Superior temporal gyrus (tissue), 1 donor: ENCODE measurements around the gene GHRL.

Experiments used
- DNase-seq: peaks from one replicate; pipeline ENCODE4 v3.0.0-alpha.2; 2016; ENCODE audit errors: extremely low spot score

GHRL gene, protein sequence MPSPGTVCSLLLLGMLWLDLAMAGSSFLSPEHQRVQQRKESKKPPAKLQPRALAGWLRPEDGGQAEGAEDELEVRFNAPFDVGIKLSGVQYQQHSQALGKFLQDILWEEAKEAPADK

DNA sequence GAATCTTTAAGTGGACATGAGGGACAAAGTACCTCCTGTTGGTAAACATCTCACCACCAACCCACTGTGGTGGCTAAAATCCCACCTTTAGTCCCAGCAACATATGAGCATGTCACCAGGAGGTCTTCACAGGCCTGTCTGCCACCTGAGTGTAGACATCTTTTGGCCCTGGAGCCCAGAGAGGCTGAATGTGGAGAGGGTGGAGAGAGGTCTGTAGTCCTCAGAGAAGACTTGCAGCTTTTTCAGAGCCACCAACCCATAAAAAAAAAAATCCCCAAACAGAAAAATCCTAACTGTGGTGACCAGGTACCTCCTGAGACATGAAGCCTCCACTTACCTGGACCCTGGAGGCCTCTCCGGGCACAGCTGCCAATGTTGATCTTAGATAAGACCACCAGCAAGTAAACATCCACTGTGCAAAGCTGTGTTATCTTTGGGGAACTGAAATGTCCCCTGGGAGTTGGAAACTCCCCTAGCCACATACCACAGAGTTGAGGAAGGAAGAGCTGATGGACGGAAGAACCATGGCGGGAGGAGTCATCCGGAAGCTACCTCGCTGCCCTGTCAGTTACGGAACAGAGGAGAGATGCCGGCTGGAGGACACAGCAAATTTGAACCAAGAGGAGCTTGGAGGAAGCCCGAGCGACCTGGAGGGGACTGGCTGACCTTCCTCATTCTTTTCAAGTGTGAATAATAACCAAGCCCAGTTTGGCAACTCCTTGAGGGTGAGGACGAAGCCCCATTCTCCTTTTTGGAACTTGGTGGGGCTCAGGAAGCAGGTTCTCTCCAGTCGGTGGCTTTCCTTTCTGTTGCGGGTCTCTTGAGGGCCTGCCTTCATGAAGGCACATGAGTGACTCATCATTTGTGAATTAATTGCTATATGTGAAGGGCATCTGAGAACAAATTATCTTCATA lies at the start of gene GHRL:
GHRL (minus strand) TSS at position 443 of the 915 bp plus-strand sequence. CDS start 2,767 bp downstream, outside the sequence.
- DNase-seq, result no peak

DNA sequence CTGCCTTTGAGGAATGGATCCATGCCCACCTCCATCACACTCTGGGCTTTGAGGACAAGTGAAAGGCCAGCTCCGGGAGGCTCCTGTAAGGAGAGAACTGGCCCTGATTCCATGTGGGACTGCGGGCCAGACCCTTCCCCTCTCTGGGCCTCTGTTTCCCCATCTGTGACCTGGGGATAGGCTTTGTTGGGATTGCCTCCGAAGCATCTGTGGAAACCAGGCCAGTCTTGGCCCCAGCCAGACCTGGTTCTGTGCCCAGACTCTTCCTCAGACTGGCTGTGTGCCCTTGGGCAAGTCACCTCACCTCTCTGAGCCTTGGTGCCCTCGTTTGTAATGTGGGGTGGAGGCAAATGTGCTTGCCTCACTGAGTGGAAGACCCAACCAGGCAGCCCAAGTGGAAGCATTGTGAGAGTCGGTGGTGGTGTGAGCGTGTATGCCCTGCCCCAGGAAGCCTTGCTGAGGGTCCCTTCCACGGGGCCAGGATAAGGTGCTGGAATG lies 49.2 kb upstream of the GHRL start:
- no peak for DNase-seq

DNA sequence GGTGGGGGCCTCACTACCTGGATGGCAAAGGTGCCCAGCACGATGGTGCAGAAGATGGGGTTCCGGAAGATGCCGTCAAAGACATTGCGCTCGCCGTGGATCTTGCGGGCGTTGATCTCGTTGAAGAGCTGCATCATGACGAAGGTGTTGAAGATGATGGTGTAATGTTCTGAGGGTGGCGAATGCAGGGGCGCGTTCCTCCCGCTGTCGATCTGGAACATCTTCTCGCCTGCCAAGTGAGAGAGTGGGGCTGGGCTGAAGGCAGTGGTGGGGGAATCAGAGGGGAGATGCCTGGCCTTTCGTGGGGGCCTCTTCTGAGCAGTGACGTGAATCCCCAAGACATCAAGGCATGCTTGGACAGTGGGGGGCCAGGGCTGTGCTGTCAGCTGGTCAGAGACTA lies 47.7 kb upstream of the GHRL start:
- DNase-seq, result no peak

DNA sequence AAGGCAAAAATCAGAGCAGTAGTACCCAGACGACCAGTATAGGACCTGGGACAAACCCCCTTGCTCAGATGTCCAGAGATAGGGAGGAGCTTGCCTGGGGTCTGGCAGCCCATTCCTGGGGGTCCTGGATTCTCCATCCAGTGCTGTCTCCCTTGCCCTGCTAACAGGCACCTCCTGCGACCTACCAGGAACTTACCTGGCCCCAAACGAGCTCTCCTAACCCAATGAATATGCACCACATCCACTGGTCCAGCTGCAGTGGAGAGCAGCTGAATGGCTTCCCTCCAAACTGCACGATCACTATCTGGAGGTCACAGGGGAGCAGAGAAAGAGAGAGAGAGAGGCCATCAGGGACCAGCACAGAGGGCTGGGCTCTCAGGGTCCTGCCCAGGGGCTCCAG lies 47.3 kb upstream of the GHRL start:
- DNase-seq, result no peak

DNA sequence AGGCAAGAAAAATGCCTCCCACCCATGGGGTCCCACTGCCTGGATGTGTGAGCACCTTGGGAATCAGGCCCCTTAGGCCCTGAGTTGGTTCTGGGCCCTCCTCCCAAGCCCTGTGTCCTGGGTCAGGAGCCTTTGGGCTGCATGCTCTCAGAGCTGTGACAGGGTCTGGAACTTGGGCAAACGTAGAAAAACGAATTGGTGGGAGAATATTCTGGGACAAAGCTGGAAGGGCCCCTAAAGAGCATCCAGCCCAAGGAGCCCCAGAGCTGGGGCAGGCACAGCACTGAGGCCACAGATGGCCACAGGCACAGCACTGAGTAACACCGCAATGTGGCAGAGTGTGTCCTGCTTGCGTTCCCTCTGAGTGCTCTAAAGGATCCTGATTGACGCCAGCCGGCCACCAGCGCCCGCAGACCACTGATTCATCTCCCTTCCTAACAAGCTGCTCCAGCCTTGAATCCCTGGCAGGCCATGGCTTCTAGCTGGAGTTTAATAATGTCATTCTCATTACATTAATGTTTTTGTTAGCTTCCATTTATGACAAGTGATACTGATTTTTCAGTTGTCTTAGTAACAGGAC lies 46.7 kb upstream of the GHRL start:
- no peak for DNase-seq

DNA sequence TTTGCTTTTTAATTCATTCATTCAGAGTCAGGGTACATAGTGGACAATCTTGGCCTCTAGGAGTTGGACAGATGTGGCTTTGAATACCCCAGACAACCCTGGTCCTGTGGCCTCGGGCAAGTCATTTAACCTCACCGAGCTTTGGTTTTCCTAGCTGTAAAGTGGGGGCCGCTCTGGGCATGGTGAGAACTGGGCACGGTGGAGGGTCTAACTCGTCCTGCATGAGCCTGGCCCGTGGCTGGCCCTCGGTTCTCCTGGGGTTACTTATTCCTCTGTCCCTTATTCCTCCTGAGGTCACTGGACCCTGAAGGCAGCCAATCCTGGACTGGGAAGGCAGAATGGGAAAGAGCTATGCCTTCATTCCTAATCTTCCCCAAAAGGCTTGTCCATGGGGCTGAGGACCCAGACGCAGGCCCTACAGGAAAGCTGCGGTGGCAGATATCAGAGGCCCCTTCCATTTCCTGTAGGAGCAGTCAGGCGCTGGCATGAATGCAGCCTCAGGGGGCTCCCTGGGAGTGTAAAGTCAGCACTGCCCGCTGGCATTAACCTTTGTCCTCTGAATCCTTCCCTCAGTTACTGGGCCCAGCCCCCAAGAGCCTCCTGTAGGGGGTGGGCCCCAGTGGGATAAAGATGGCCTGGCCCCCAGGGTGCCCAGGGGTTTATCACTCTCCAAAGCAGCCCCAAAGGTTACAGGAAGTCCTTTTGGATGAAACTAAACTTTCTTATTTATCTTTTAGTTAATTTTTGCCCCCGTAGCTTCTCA lies 46.0 kb upstream of the GHRL start:
- DNase-seq, result no peak

DNA sequence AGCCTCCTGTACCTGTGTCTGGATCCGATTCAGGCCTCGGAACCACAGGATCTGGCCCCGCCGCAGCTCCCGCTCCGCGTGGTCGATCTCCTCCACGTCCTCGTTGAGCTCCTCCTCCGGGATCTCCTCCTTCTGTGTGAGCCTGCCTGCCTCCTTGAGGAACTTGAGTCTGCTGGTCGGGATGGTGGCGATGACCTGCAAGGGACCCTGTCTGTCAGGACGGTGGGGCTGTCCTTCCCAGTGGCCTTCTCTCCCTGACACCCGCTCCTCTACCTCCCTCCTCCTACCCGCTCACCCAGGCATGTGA lies 45.4 kb upstream of the GHRL start:
- no peak for DNase-seq

DNA sequence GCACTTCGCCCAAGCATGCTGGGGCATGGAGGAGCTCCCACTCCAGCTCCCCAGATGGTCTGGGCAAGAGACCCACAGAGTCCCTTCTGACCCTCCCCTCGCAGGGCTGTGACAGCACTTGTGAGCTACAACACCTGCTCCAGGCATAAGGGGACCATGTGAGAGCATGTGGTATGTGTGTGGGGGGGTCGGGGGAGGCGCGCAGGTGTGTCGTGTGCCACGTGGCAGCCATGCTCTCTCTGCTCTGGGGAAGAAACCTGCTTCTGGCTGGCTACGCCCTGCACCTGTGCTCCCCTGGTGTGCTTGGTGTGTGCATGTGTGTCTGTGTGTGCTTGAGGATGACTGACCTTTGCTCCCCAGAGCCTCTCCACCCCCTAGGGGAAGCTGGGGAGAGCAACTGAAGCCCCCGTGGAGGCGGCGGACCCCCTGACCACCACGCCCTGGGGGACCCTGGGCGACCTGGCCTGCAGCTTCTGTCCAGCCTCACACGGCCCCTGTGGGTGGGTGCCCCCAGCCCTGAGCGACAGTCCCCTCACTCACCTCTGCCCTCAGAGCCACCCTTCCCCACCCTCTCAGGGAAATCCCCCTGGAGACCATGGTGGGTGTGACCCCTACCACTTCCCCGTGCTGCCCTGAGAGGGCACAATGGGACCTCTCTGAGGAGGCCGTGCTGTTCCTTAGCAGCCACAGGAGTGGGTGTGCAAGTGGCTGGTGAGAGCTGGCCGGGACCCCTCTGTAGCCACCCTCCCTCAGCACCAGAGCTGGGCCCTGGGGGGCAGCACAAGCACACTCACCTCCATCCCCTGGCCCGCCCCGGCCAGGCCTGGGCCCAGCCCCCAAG lies 44.8 kb upstream of the GHRL start:
- DNase-seq, result no peak

DNA sequence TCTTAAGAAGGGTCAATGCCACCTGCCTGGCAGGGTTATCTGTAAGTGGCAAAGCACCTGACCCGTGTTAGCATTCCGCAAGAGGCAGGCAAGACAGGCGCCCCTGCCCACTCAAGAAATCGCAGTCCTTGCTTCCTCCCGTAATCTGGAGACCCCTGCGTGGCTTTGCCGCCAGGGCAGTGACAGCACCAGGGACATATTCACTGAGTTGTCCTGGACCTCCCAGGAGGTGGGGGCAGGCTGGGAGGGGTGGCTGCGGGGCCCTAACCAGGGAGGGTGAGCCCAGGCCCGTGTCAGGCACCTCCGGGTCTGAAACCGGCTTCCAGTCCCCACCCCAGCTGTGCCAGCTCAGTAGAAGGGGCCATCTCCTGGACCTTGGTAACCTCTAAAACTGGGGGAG lies 44.0 kb upstream of the GHRL start:
- no peak for DNase-seq

DNA sequence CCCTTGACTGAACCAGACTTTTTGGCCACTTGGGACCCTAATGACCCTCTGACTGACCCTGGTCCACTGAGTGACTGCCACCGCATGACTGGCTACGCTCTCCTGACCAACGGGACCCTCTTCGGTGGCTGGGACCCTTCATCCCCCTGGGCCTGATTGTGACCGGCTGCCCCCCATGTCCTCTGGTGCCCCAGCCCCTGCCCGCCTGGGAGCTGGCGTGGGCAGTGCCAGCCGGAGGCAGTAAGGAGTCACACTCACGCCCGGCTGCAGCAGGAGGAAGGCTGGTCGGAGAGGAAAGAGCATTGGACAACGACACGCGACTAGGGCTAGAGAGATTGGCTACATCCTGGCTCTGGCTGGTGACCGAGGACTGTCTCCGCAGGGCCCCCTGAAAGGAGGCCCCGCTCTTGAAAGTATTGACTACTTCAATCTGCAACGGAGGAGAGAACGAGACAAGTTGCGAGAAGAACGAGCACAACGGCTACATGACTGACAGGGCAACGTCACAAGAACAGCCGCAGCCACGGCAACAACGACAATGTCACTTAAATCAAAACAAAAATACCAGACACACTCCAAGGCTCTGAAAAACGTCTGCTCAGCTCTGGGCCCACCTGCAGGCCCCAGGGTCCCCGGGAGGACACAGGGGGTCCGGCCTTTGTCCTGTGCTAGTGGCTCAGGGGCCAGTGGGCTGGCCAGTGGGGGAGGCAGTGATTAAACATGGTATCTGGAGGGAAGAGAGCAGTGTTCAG lies 43.3 kb upstream of the GHRL start:
- no peak for DNase-seq

DNA sequence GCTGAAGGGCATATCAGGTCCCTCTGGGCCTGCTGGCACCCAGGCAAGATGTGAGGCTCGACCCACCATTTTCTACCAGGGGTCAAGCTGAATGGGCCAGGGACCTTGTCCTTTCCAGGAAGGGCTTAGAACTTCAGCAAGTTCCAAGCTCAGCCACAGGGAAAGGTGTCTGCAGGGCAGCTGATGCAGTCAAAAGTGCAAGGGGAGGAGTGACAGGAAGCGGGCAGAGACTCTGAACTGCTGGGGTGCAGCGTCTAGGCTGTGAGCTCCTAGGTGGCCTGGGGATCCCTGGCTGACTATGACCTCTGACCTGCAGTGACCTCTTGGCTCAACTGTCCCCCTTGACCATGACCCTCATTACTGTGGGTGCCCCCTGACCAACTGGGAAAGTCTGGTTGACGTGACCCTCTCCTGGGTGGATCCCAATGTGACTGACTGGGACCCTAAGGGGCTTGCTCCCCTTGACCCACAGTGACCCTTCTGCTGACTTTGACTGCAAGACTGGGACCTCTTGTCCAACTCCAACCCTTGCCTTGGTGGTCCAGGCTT lies 42.5 kb upstream of the GHRL start:
- DNase-seq, result no peak

DNA sequence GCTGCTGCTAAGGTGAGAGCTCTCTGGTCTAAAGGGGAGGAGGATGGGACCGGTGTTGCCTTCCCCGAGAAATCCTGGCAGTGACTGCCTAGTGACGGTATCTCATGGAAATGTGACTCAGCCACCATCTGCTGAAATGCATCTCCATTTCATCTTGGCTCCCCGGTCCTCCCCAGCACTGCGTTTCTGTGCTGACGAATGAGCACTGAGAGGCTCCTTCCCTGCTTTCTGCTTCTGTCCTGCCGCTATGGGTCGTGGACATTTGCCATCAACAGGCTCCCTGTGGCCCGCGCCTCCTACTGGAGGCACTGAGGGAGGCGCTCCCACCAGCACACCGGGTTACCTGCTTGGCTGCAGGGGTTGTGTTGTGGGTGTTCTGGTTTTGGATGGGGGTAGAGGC lies 41.7 kb upstream of the GHRL start:
- DNase-seq, result peak; percentile 67

DNA sequence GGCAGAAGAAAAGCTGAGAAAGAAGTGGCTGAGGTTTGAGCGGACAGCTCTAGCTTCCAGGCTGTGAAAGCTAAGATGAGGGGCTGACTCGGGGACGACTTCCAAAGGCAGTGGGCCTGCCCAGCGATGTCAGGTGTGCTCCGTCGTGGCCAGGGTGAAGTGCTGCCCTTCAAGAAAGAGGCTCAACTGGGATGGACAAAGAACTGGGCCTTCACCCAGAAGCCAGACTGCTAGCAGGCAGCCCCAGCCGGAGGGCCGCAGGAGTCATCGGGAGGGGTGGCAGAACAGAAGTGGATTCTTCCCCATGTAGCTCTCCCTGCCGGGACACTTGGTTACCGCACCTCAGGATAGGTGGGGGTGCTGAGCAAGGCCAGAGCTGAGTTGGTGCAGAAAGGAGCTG lies 41.3 kb upstream of the GHRL start:
- no peak for DNase-seq

DNA sequence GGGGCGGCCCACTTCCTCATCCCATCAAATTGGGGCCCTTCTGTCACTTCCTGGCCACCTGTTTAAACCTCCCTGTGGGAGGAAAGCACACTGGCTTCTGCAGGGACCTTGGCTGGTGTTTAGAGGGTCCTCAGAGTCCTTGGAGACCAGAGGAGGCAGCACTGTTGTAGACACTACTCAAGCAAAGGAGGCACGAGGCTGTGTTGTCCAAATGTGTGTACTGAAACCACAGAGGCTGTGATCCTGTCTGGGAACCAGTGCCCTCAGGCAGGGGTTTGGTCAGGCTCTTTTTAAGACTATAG lies 40.6 kb upstream of the GHRL start:
- no peak for DNase-seq

DNA sequence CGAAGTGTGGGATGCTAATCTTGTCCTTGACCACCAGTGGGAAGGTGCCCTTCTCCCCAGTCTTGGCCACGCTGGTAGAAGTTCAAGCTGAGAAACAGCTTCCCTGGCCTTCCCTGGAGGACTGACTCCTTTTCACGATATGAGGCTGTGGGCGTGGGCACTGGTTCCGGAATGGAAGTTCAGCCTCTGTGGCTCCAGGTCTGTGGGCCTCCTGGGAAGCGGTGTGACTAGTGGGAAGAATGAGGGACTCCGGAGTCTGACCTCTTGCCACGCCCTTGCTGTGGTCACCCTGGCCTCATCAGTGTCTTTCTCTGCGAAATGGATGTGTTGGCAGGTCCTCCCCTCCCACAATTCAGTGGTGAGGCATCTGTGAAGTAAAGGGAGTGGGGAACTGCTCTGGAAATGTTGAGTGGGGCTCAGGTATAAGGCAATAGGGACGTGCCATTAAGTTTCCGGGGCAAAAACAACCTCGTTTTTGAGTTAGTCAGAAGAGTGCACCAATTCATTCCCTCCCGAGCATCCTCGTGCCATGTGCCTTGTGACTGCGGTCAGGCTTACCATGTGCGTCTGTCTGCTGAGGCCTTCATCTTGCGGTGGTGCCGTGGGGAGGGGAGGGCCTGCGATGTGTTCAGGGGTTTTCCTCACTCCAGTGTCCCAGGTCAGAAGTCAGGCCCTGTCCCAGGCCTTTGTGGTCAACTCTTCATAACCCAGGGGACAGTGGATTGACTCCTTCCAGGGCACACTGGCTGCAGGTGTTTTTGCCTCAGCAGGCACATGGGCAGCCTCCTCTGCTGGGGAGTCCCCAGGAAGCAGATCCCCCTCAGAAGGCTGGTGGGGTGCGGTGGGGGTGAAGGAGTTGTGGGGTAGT lies 40.0 kb upstream of the GHRL start:
- DNase-seq, result no peak

DNA sequence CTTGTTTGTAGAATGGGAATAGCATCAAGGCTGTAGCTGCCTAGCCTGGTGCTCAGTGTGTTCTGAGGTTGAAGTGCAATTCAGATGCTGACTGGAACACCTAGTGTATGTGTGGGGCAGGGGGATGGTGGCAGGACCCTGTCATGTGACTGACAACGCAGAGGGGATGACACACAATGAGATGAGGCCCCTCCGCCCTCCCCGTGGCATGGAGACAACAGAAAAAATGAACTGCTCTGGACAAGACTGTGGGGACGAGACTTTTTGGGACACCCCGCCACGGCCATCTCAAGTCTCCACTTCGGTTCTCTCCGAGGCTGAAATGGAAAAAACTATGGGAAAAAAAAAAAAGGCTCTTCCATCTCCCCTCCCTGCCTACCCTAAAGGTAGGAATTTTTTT lies 38.6 kb upstream of the GHRL start:
- DNase-seq, result no peak

DNA sequence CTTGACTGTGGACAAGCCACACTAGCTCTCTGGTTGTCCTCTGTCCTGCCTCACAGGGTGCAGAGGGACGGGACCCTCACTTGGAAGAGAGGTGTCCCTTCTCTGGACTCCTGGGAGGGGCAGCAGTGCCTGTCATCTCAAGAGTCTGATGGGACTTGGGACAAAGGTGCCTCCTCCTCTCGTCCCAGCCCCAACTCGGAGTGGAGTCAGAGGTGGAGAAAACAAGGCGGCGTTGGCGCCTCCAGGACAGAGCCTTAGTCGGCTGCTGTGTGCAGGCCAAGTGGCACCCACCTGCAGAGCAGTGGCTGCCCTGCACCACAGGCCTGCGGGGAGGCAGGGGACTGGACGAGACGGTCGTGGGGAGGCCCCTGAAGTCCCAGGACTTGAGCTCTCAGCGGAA lies 37.6 kb upstream of the GHRL start:
- DNase-seq, result no peak

DNA sequence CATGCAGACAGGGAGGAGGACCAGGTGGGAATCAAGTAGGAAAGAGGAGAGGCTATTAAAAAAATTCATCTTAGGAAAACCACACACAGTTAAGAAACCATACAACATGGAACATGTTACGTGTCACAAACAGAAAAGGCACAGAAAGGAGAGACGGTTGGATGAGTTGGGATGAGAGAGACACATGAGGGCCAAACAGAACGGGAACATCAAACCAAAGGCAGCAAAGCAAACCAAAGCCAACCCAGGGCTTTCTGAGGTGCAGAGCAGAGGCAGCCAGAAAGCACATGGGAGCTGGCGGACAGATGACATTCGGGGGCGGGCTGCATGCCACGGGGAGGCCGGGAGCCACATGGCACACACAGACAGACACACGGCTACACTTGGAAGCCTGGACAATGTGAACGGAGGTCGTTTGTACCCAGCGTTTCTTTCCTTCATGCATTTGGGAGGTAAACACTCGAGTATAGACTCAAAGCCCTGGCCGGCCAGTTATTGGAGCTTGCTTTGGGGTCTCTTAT lies 36.8 kb upstream of the GHRL start:
- no peak for DNase-seq

DNA sequence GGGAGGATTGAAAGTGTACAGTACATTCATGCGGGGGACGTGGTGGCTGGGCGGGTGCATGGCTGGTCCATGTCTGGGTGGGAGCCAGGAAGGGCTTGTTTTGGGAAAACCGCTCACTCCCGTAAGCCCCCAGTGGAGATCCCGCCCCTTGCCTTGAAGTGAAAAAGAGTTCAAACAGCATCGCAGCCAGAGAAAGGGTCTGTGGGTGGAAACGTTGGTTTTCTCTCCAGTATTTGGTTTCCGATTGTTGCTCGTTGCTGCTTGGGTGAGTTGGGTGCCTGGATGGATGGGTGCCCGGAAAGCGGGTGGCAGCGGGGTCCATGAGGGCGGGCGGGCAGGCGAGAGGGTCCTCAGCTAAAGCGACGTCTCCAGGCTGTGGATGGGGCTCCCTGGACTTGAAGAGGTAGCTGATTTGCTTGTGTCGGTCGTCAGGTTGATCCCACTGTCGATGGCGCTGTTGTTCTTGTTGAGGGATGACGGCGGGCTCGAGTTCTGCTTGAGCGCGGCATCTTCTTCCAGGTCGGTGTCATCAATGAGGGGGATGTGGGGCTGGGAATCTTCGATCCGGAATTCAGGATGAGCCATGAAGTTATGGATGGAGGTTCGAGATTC lies 35.8 kb upstream of the GHRL start:
- no peak for DNase-seq
